Neural progenitor cell (in vitro differentiated cells): ENCODE results near the gene IL27RA. TPM values are rescaled to one million over a fixed set of nuclear protein-coding genes. Genes with fewer than 3 reads are reported as not detected.

ENCODE experiments used
- DNase-seq: peaks from one replicate; pipeline ENCODE4 v3.0.0-alpha.2; 2016; ENCODE audit warnings: low spot score
- H2AFZ ChIP-seq: fragments of 200-600 bp; sonication (generic); replicated peaks from 2 replicates; pipeline ENCODE4 v1.6.1; 2016; ENCODE audit warnings: antibody characterized with exemption
- H3F3A ChIP-seq: fragments of 200-600 bp; sonication (generic); 2 replicates; pipeline ENCODE4 v1.6.1; 2016; ENCODE audit warnings: antibody characterized with exemption, low read depth
- H3K27ac ChIP-seq: fragments of 200-600 bp; sonication (generic); 2 replicates; pipeline ENCODE4 v1.5.1; 2016; ENCODE audit warnings: mild to moderate bottlenecking
- H3K27me3 ChIP-seq: fragments of 200-600 bp; sonication (generic); 2 replicates; pipeline ENCODE4 v1.6.1; 2016; ENCODE audit warnings: mild to moderate bottlenecking, moderate library complexity
- H3K36me3 ChIP-seq: fragments of 200-600 bp; sonication (generic); 2 replicates; pipeline ENCODE4 v1.5.1; 2016
- H3K4me1 ChIP-seq: fragments of 200-600 bp; sonication (generic); 2 replicates; pipeline ENCODE4 v1.6.1; 2016; ENCODE audit warnings: mixed run types
- H3K4me2 ChIP-seq: fragments of 200-600 bp; sonication (generic); 2 replicates; pipeline ENCODE4 v1.6.1; 2016
- H3K4me3 ChIP-seq: fragments of 200-600 bp; sonication (generic); 2 replicates; pipeline ENCODE4 v1.5.1; 2016
- H3K79me2 ChIP-seq: fragments of 200-600 bp; sonication (generic); 2 replicates; pipeline ENCODE4 v1.6.1; 2016; ENCODE audit warnings: low read depth
- H3K9ac ChIP-seq: fragments of 200-600 bp; sonication (generic); 2 replicates; pipeline ENCODE4 v1.6.1; 2016
- H3K9me3 ChIP-seq: fragments of 200-600 bp; sonication (generic); 2 replicates; pipeline ENCODE4 v1.5.1; 2016; ENCODE audit warnings: low read depth
- H4K20me1 ChIP-seq: fragments of 200-600 bp; sonication (generic); 2 replicates; pipeline ENCODE4 v1.6.1; 2016; ENCODE audit warnings: low read depth
- H3K27ac Mint-ChIP-seq: 3 replicates; pipeline ENCODE4 v1.8.0; 2021; ENCODE audit warnings: mixed read lengths
- H3K27me3 Mint-ChIP-seq: 2 replicates; pipeline ENCODE4 v1.8.0; 2022; ENCODE audit warnings: low read depth, mild to moderate bottlenecking, inconsistent platforms, moderate library complexity, mixed read lengths; ENCODE audit not compliant: insufficient read depth
- H3K36me3 Mint-ChIP-seq: 3 replicates; pipeline ENCODE4 v1.8.0; 2021; ENCODE audit warnings: mixed read lengths
- H3K4me1 Mint-ChIP-seq: 3 replicates; pipeline ENCODE4 v1.8.0; 2021; ENCODE audit warnings: mixed read lengths
- H3K4me3 Mint-ChIP-seq: 3 replicates; pipeline ENCODE4 v1.8.0; 2021; ENCODE audit warnings: mild to moderate bottlenecking, moderate library complexity, mixed read lengths
- H3K9me3 Mint-ChIP-seq: 3 replicates; pipeline ENCODE4 v1.8.0; 2020; ENCODE audit warnings: mixed read lengths
- EZH2 ChIP-seq: fragments of 200-600 bp; sonication (generic); IDR thresholded peaks from 2 replicates; pipeline ENCODE4 v1.6.1; 2017; ENCODE audit warnings: antibody characterized with exemption, mild to moderate bottlenecking, moderate library complexity
- EZH2phosphoT487 ChIP-seq: fragments of 200-600 bp; sonication (generic); IDR thresholded peaks from 2 replicates; pipeline ENCODE4 v1.6.1; 2017; ENCODE audit warnings: antibody characterized with exemption
- total RNA-seq: library from RNA; depleted of rRNA; stranded (reverse); fragments of >200 nt; gene quantifications from 2 replicates; pipeline ENCODE4 v1.2.3, GENCODE V29; 2015; ENCODE audit warnings: low replicate concordance
- TF ChIP-seq, protein P1 (sequence below): fragments of 200-600 bp; sonication (generic); IDR thresholded peaks from 2 replicates; pipeline ENCODE4 v1.5.1; 2017; ENCODE audit warnings: antibody characterized with exemption, mild to moderate bottlenecking

IL27RA gene
- total RNA-seq, 1 donor from 2014 or later: 1.2 TPM

DNA sequence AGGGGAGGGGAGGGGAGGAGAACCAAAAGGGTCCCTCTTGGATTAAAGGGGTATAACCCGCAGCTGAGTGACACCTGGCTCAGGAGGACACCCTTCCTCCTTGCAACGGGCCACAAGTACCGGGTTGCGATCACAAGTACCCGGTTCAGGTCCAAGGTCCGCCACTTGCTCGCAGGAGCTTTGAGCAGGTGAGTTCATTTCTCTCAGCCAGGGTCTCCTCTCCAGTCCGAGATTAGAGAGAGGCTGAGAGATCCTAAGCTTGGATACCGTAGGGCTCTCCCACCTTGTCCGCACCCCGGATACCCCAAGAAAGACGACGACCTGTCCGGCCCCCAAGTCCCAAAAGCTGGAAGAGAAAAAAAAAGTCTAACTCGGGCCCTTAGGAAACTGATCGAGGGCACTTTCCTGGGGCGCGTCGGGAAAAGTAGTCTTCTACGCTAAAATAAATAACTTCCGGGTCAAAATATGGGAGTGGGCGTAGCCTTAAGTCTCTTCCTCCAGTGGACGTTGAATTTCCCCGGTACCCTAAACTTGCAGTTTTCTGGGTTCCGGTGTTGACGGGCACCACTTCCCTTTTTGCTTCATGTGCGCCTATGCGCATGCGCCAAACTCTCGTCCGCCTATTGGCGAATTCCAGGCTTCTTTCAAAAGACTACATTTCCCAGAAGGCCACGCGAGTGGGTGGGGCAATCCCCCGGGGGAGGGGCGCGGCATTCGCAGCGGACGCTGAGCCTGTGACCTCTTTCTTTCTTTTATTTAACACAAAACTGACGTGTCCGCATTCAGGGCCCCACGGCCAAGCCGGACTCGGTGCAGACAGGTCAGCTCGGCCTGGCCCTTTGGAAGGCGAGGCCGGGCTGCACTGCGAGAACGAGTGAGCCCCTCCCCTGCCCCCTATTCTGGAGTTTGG lies 49.6 kb downstream of the IL27RA start:
- peaks cover 11% of the 10 kb centered on the region for H3K4me1 Mint-ChIP-seq
- TF ChIP-seq EZH2 (peak; percentile 54), EZH2phosphoT487 (no peak)
- peaks cover 7% of the 10 kb centered on the region for H3K27me3 Mint-ChIP-seq
- H2AFZ ChIP-seq: peak overlapping the region; percentile 86
- no peaks in the 10 kb centered on the region for H4K20me1 ChIP-seq
- H3K36me3 Mint-ChIP-seq: no peaks in the 10 kb centered on the region
- peaks cover 19% of the 10 kb centered on the region for H3F3A ChIP-seq
- H3K36me3 ChIP-seq: no peaks in the 10 kb centered on the region
- no peaks in the 10 kb centered on the region for H3K9me3 Mint-ChIP-seq
- peak overlapping the region; percentile 68 for H3K4me3 ChIP-seq
- H3K9ac ChIP-seq: no peak overlapping the region
- H3K4me1 ChIP-seq: no peaks in the 10 kb centered on the region
- H3K27ac ChIP-seq: no peak overlapping the region
- no peaks in the 10 kb centered on the region for H3K9me3 ChIP-seq
- H3K4me2 ChIP-seq: peak overlapping the region; percentile 88
- DNase-seq: peak; percentile 99
- peak overlapping the region; percentile 96 for H3K4me3 Mint-ChIP-seq
- no peaks in the 10 kb centered on the region for H3K79me2 ChIP-seq
- peak overlapping the region; percentile 76 for H3K27ac Mint-ChIP-seq
- H3K27me3 ChIP-seq: peaks cover 64% of the 10 kb centered on the region

DNA sequence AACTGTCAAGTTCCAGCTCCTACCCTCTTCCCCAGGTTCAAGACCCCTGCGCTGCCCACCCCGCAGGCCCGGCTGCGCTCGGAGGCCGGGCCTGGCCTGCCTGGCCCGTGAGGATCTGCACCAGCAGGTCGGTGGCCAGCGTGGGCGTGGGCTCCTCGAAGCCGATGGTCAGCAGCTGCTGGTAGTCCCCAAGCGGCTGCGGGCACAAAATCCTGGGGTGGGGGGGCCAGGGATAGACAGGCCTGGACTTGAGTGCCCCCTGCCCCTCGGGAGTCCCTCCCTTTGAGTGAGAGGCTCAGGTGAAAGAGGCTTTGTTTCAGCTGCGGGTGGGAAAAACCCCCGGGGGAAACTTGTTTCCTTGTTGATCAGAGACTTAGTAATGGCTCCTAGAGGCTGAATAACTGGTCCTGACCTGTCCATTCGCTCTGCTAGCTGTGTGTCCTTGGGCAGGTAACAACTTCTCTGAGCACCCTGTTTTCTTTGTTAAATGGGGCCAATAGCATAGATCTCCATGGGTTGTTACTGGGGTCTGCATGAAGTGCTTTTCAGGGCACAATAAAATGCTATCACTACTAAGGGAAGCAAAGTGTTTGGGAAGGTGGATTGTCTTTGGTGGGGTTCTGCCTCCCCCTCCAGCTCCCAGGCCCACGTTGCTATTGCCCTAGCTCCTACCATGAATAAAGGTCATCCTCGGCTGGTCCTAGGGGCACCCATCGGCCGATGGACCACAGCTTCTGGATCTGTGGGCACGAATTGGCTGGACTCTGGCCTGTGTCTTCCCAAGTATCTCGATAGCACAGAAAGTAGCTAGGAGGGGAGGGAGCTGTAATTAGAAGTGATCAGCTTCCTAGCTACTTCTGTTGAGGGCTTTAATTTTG lies 50.5 kb downstream of the IL27RA start:
- H3K9me3 ChIP-seq: no peaks in the 10 kb centered on the region
- peaks cover 65% of the 10 kb centered on the region for H3K27me3 ChIP-seq
- H3K4me1 Mint-ChIP-seq: peaks cover 11% of the 10 kb centered on the region
- peak overlapping the region; percentile 96 for H3K4me3 Mint-ChIP-seq
- DNase-seq: peak; percentile 34
- H3K79me2 ChIP-seq: no peaks in the 10 kb centered on the region
- H3K4me2 ChIP-seq: peak overlapping the region; percentile 88
- peaks cover 7% of the 10 kb centered on the region for H3K27me3 Mint-ChIP-seq
- H3K4me3 ChIP-seq: peak overlapping the region; percentile 68
- H3F3A ChIP-seq: peaks cover 28% of the 10 kb centered on the region
- H3K9me3 Mint-ChIP-seq: no peaks in the 10 kb centered on the region
- H3K9ac ChIP-seq: no peak overlapping the region
- no peaks in the 10 kb centered on the region for H4K20me1 ChIP-seq
- H3K36me3 Mint-ChIP-seq: no peaks in the 10 kb centered on the region
- no peaks in the 10 kb centered on the region for H3K4me1 ChIP-seq
- no peak overlapping the region for H3K27ac Mint-ChIP-seq
- TF ChIP-seq EZH2phosphoT487: no peak
- TF ChIP-seq, protein P1, sequence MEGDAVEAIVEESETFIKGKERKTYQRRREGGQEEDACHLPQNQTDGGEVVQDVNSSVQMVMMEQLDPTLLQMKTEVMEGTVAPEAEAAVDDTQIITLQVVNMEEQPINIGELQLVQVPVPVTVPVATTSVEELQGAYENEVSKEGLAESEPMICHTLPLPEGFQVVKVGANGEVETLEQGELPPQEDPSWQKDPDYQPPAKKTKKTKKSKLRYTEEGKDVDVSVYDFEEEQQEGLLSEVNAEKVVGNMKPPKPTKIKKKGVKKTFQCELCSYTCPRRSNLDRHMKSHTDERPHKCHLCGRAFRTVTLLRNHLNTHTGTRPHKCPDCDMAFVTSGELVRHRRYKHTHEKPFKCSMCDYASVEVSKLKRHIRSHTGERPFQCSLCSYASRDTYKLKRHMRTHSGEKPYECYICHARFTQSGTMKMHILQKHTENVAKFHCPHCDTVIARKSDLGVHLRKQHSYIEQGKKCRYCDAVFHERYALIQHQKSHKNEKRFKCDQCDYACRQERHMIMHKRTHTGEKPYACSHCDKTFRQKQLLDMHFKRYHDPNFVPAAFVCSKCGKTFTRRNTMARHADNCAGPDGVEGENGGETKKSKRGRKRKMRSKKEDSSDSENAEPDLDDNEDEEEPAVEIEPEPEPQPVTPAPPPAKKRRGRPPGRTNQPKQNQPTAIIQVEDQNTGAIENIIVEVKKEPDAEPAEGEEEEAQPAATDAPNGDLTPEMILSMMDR: no peak
- TF ChIP-seq EZH2: no peak
- H3K27ac ChIP-seq: no peak overlapping the region
- H2AFZ ChIP-seq: peak overlapping the region; percentile 86
- no peaks in the 10 kb centered on the region for H3K36me3 ChIP-seq

DNA sequence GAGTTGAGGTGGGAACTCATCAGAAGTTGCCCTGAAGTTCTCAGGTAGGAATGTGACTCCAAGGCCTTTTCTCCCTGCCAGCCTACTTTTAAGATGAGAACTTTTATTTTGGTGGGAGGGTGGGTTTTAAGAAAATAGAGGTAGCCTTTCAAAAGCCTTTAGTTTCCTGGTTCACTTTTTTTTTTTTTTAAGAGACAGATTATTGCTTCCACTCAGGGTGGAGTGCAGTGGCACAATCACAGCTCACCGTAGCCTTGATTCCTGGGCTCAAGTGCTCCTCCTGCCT lies 51.1 kb downstream of the IL27RA start:
- no peak for DNase-seq
- peak overlapping the region; percentile 96 for H3K4me3 Mint-ChIP-seq
- H3K9ac ChIP-seq: no peak overlapping the region
- H3K27me3 Mint-ChIP-seq: peaks cover 7% of the 10 kb centered on the region
- H3K36me3 ChIP-seq: no peaks in the 10 kb centered on the region
- H3K4me1 ChIP-seq: no peaks in the 10 kb centered on the region
- H3K27ac ChIP-seq: no peak overlapping the region
- peaks cover under 1% of the 10 kb centered on the region for H4K20me1 ChIP-seq
- H3K27ac Mint-ChIP-seq: no peak overlapping the region
- no peak overlapping the region for H3K4me2 ChIP-seq
- H3K27me3 ChIP-seq: peaks cover 61% of the 10 kb centered on the region
- H3K4me1 Mint-ChIP-seq: peaks cover 11% of the 10 kb centered on the region
- H3F3A ChIP-seq: peaks cover 28% of the 10 kb centered on the region
- no peaks in the 10 kb centered on the region for H3K79me2 ChIP-seq
- TF ChIP-seq EZH2phosphoT487 (no peak), EZH2 (no peak)
- TF ChIP-seq, protein P1: no peak
- no peaks in the 10 kb centered on the region for H3K9me3 Mint-ChIP-seq
- H3K4me3 ChIP-seq: no peak overlapping the region
- no peaks in the 10 kb centered on the region for H3K36me3 Mint-ChIP-seq
- H3K9me3 ChIP-seq: no peaks in the 10 kb centered on the region
- H2AFZ ChIP-seq: no peak overlapping the region
